GM12865 (cell line): ENCODE results near the gene PBRM1.
A peak's percentile ranks its signal among the peaks of the same experiment; 100 is the strongest.

Source experiments
- DNase-seq: peaks from one replicate; pipeline ENCODE4 v3.0.0; 2010; ENCODE audit warnings: low read depth
- H3K4me3 ChIP-seq: 2 replicates; pipeline ENCODE4 v1.5.1; 2011; ENCODE audit warnings: mild to moderate bottlenecking, low read depth, low read length, control low read depth
- CTCF ChIP-seq: IDR thresholded peaks from 2 replicates; pipeline ENCODE4 v1.5.1; 2011; ENCODE audit warnings: low read length, control low read depth, low read depth, inconsistent platforms; ENCODE audit not compliant: insufficient read depth; ENCODE audit errors: missing control alignments

PBRM1 gene

GRCh38 chr3:52532838-52533622 is 152.7 kb downstream of the PBRM1 start:
- TF ChIP-seq CTCF, result no peak
- peak; percentile 38 for DNase-seq
- H3K4me3 ChIP-seq, result peak overlapping the region; percentile 81

GRCh38 chr3:52532517-52532837 is 153.2 kb downstream of the PBRM1 start:
- TF ChIP-seq CTCF, result no peak
- H3K4me3 ChIP-seq, result peak overlapping the region; percentile 81
- peak; percentile 56 for DNase-seq

GRCh38 chr3:52531860-52532516 is 153.7 kb downstream of the PBRM1 start:
- DNase-seq, result no peak
- H3K4me3 ChIP-seq, result peak overlapping the region; percentile 81
- no peak for TF ChIP-seq CTCF

- no peak overlapping the region for H3K4me3 ChIP-seq
- no peak for TF ChIP-seq CTCF
- DNase-seq, result no peak
Measured at GRCh38 chr3:52530918-52531826, 154.5 kb downstream of the PBRM1 start.

- no peak for DNase-seq
- no peak overlapping the region for H3K4me3 ChIP-seq
- TF ChIP-seq CTCF, result no peak
Measured at GRCh38 chr3:52529376-52530333, 156.1 kb downstream of the PBRM1 start.

GRCh38 chr3:52528586-52529375 is 156.9 kb downstream of the PBRM1 start:
- TF ChIP-seq CTCF, result no peak
- no peak for DNase-seq
- H3K4me3 ChIP-seq, result no peak overlapping the region
